K562 (cell line): ENCODE results near the gene CLDN14. TPM values are rescaled to one million over a fixed set of nuclear protein-coding genes. Genes with fewer than 3 reads are reported as not detected.

ENCODE experiments used
- ETS2 ChIP-seq: IDR thresholded peaks from 2 replicates; pipeline ENCODE4 v1.6.1; 2016; ENCODE audit warnings: borderline replicate concordance, missing genetic modification characterization, mild to moderate bottlenecking, moderate library complexity, missing compliant biosample characterization; ENCODE audit not compliant: poor library complexity, severe bottlenecking
- KDM2B ChIP-seq: fragments of 250-450 bp; sonication (Bioruptor Pico); IDR thresholded peaks from 2 replicates; pipeline ENCODE4 v1.8.0; 2021; ENCODE audit warnings: mild to moderate bottlenecking, moderate library complexity
- MEIS2 ChIP-seq: fragments of 450-650 bp; IDR thresholded peaks from 2 replicates; pipeline ENCODE4 v1.6.1; 2014; ENCODE audit warnings: mild to moderate bottlenecking; ENCODE audit not compliant: partially characterized antibody
- MTA1 ChIP-seq: fragments of 450-650 bp; IDR thresholded peaks from 2 replicates; pipeline ENCODE4 v1.6.1; 2017; ENCODE audit warnings: borderline replicate concordance
- NFATC3 ChIP-seq: fragments of 450-650 bp; IDR thresholded peaks from 2 replicates; pipeline ENCODE4 v1.6.1; 2017; ENCODE audit warnings: mild to moderate bottlenecking
- PTTG1 ChIP-seq: fragments of 450-650 bp; IDR thresholded peaks from 2 replicates; pipeline ENCODE4 v1.6.1; 2016; ENCODE audit warnings: low read depth, mild to moderate bottlenecking, missing genetic modification characterization, missing compliant biosample characterization
- PURB ChIP-seq: sonication (generic); formaldehyde crosslinking; IDR thresholded peaks from 2 replicates; pipeline ENCODE4 v1.9.0; 2021; ENCODE audit warnings: low read depth, mild to moderate bottlenecking, missing genetic modification reagents
- SMARCA4 ChIP-seq: fragments of 450-650 bp; IDR thresholded peaks from 2 replicates; pipeline ENCODE4 v1.6.1; 2016
- SRSF1 ChIP-seq: fragments of 200-400 bp; formaldehyde crosslinking; IDR thresholded peaks from 2 replicates; pipeline ENCODE4 v1.6.1; 2017; ENCODE audit warnings: mild to moderate bottlenecking, low read depth, low read length, moderate library complexity
- SRSF7 ChIP-seq: fragments of 200-400 bp; formaldehyde crosslinking; optimal IDR thresholded peaks from 2 replicates; pipeline ENCODE3; 2017; ENCODE audit warnings: mild to moderate bottlenecking, low read depth, low read length
- ZNF146 ChIP-seq: IDR thresholded peaks from one replicate; pipeline ENCODE4 v1.6.1; 2018; ENCODE audit warnings: missing compliant biosample characterization; ENCODE audit not compliant: unreplicated experiment
- polyA plus RNA-seq, 8 experiments: library from polyadenylated mRNA; depleted of rRNA in 4 of 8; stranded (reverse) in 5 of 8; unstranded in 3 of 8; fragments of >200 nt; fragmentation: Nextera tagmentation in 2 of 8; fragmentation: Illumina TruSeq in 1 of 8; extraction: Ambion mirVana in 2 of 8; extraction: Trizol in 1 of 8; gene quantifications; 2 replicates each; pipeline versions ENCODE4 v1.2.1 to v1.2.3, GENCODE V29; 2011 to 2014; ENCODE audit warnings: inconsistent platforms in 1 of 8, missing spikeins in 1 of 8
- total RNA-seq, 7 experiments: library from RNA; depleted of rRNA in 6 of 7; stranded (reverse); fragments of >200 nt in 6 of 7; fragmentation: Illumina TruSeq in 2 of 7; extraction: Trizol in 2 of 7; gene quantifications; 2 replicates each; pipeline versions ENCODE4 v1.2.1 to v1.2.3, GENCODE V29; 2011 to 2021; ENCODE audit warnings: low replicate concordance in 1 of 7
- TF ChIP-seq, protein P1 (sequence below): fragments of 250-450 bp; sonication (Bioruptor Pico); IDR thresholded peaks from 2 replicates; pipeline ENCODE4 v1.4.0; 2020; ENCODE audit warnings: borderline replicate concordance
- TF ChIP-seq, protein P2 (sequence below): IDR thresholded peaks from 3 replicates; pipeline ENCODE4 v1.6.1; 2011; ENCODE audit warnings: borderline replicate concordance, mild to moderate bottlenecking, moderate library complexity; ENCODE audit not compliant: insufficient read length; ENCODE audit errors: extremely low read depth
- TF ChIP-seq, protein P3 (sequence below): sonication (generic); formaldehyde crosslinking; IDR thresholded peaks from 2 replicates; pipeline ENCODE4 v1.8.1; 2022; ENCODE audit warnings: missing genetic modification reagents
- TF ChIP-seq, protein P4 (sequence below): fragments of 450-650 bp; IDR thresholded peaks from 2 replicates; pipeline ENCODE4 v1.6.1; 2018; ENCODE audit not compliant: partially characterized antibody
- TF ChIP-seq, protein P5 (sequence below): fragments of 450-650 bp; IDR thresholded peaks from 2 replicates; pipeline ENCODE4 v1.7.0; 2016; ENCODE audit warnings: borderline replicate concordance

The CLDN14 gene
- total and polyA plus RNA-seq, 9 of the 15 experiments (the other 6 are each of a cell fraction or from before 2014, with no cell fraction given): not detected

DNA sequence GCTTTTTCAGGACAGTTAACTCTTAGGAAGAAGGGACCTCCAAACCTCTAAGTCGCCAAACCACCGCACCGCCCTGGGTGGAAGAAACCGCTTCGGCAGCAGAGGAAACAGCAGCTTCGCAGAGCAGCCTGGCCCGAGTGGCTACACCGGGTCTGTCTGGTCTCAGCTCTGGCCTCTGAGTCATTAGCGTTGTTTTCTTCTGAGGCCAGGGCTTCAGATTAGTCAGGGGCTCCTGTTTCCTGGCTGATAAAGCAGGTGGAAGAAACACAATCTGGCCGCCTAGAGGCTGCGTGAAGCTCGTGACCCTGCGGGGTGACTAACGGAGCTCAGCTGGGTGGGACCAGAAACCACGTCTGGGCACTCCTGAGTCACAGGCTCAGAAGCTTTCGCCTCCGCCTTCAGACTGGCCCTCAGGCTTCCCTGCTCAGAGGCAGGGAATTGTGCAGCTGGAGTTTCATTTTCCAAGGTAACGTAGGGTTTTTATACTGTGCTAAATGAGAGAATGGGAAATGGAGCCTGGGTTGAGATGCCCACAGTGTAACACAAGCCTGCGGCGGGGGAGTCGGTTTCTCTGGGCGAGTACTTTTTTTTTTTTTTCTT lies 49.9 kb downstream of the CLDN14 start (continued):
- TF ChIP-seq, protein P1, sequence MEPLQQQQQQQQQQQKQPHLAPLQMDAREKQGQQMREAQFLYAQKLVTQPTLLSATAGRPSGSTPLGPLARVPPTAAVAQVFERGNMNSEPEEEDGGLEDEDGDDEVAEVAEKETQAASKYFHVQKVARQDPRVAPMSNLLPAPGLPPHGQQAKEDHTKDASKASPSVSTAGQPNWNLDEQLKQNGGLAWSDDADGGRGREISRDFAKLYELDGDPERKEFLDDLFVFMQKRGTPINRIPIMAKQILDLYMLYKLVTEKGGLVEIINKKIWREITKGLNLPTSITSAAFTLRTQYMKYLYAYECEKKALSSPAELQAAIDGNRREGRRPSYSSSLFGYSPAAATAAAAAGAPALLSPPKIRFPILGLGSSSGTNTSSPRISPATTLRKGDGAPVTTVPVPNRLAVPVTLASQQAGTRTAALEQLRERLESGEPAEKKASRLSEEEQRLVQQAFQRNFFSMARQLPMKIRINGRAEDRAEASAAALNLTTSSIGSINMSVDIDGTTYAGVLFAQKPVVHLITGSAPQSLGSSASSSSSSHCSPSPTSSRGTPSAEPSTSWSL (CRISPR knock-in tag): no peak
- TF ChIP-seq SMARCA4 (peak; percentile 100), SRSF7 (no peak), ZNF146 (no peak), ETS2 (no peak), MTA1 (peak; percentile 80), PURB (CRISPR knock-in tag) (no peak), MEIS2 (no peak), PTTG1 (tag) (no peak), SRSF1 (no peak), NFATC3 (no peak), KDM2B (peak; percentile 35; the same call in 1 of the 2 replicates)
- TF ChIP-seq, protein P2, sequence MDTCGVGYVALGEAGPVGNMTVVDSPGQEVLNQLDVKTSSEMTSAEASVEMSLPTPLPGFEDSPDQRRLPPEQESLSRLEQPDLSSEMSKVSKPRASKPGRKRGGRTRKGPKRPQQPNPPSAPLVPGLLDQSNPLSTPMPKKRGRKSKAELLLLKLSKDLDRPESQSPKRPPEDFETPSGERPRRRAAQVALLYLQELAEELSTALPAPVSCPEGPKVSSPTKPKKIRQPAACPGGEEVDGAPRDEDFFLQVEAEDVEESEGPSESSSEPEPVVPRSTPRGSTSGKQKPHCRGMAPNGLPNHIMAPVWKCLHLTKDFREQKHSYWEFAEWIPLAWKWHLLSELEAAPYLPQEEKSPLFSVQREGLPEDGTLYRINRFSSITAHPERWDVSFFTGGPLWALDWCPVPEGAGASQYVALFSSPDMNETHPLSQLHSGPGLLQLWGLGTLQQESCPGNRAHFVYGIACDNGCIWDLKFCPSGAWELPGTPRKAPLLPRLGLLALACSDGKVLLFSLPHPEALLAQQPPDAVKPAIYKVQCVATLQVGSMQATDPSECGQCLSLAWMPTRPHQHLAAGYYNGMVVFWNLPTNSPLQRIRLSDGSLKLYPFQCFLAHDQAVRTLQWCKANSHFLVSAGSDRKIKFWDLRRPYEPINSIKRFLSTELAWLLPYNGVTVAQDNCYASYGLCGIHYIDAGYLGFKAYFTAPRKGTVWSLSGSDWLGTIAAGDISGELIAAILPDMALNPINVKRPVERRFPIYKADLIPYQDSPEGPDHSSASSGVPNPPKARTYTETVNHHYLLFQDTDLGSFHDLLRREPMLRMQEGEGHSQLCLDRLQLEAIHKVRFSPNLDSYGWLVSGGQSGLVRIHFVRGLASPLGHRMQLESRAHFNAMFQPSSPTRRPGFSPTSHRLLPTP: no peak
- TF ChIP-seq, protein P3, sequence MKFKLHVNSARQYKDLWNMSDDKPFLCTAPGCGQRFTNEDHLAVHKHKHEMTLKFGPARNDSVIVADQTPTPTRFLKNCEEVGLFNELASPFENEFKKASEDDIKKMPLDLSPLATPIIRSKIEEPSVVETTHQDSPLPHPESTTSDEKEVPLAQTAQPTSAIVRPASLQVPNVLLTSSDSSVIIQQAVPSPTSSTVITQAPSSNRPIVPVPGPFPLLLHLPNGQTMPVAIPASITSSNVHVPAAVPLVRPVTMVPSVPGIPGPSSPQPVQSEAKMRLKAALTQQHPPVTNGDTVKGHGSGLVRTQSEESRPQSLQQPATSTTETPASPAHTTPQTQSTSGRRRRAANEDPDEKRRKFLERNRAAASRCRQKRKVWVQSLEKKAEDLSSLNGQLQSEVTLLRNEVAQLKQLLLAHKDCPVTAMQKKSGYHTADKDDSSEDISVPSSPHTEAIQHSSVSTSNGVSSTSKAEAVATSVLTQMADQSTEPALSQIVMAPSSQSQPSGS (CRISPR knock-in tag): no peak
- TF ChIP-seq, protein P4, sequence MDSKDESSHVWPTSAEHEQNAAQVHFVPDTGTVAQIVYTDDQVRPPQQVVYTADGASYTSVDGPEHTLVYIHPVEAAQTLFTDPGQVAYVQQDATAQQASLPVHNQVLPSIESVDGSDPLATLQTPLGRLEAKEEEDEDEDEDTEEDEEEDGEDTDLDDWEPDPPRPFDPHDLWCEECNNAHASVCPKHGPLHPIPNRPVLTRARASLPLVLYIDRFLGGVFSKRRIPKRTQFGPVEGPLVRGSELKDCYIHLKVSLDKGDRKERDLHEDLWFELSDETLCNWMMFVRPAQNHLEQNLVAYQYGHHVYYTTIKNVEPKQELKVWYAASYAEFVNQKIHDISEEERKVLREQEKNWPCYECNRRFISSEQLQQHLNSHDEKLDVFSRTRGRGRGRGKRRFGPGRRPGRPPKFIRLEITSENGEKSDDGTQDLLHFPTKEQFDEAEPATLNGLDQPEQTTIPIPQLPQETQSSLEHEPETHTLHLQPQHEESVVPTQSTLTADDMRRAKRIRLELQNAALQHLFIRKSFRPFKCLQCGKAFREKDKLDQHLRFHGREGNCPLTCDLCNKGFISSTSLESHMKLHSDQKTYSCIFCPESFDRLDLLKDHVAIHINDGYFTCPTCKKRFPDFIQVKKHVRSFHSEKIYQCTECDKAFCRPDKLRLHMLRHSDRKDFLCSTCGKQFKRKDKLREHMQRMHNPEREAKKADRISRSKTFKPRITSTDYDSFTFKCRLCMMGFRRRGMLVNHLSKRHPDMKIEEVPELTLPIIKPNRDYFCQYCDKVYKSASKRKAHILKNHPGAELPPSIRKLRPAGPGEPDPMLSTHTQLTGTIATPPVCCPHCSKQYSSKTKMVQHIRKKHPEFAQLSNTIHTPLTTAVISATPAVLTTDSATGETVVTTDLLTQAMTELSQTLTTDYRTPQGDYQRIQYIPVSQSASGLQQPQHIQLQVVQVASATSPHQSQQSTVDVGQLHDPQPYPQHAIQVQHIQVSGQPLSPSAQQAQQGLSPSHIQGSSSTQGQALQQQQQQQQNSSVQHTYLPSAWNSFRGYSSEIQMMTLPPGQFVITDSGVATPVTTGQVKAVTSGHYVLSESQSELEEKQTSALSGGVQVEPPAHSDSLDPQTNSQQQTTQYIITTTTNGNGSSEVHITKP: peak; percentile 41
- TF ChIP-seq, protein P5, sequence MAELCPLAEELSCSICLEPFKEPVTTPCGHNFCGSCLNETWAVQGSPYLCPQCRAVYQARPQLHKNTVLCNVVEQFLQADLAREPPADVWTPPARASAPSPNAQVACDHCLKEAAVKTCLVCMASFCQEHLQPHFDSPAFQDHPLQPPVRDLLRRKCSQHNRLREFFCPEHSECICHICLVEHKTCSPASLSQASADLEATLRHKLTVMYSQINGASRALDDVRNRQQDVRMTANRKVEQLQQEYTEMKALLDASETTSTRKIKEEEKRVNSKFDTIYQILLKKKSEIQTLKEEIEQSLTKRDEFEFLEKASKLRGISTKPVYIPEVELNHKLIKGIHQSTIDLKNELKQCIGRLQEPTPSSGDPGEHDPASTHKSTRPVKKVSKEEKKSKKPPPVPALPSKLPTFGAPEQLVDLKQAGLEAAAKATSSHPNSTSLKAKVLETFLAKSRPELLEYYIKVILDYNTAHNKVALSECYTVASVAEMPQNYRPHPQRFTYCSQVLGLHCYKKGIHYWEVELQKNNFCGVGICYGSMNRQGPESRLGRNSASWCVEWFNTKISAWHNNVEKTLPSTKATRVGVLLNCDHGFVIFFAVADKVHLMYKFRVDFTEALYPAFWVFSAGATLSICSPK: no peak
